NOMO-1 (cell line): Measurements from ENCODE around the gene ARAF.
"Not testable (repeated sequence)": the region's sequence is repeated elsewhere in the genome, so short reads cannot be mapped to it uniquely, and the experiment has no call there.

Experiments used
- DNase-seq, 2 experiments: peaks; one replicate each; lab custom pipeline; 2025; ENCODE audit not compliant: unreplicated experiment in 2 of 2; lab: John Stamatoyannopoulos, UW

The ARAF gene

GRCh38 chrX:47584714-47585113 lies 23.7 kb downstream of the ARAF start:
- no peak for DNase-seq

- DNase-seq: no peak
Measured at GRCh38 chrX:47585273-47585672, 24.3 kb downstream of the ARAF start.

GRCh38 chrX:47586043-47586787 lies 25.2 kb downstream of the ARAF start:
- no peak for DNase-seq

- no peak for DNase-seq
Measured at GRCh38 chrX:47587091-47587891, 26.3 kb downstream of the ARAF start.

GRCh38 chrX:47587906-47588735 lies 27.1 kb downstream of the ARAF start:
- no peak for DNase-seq

GRCh38 chrX:47590984-47591383 lies 30.0 kb downstream of the ARAF start:
- DNase-seq: no peak

- DNase-seq: no peak
Measured at GRCh38 chrX:47593522-47593921, 32.5 kb downstream of the ARAF start.

- no peak for DNase-seq
Measured at GRCh38 chrX:47595716-47596251, 34.8 kb downstream of the ARAF start.

- no peak for DNase-seq
Measured at GRCh38 chrX:47596256-47596655, 35.3 kb downstream of the ARAF start.

- DNase-seq: no peak
Measured at GRCh38 chrX:47597222-47597621, 36.2 kb downstream of the ARAF start.

- not testable (repeated sequence) for DNase-seq
Measured at GRCh38 chrX:47603125-47603524, 42.1 kb downstream of the ARAF start.

GRCh38 chrX:47605024-47605423 lies 44.0 kb downstream of the ARAF start:
- no peak for DNase-seq

- no peak for DNase-seq
Measured at GRCh38 chrX:47607091-47607490, 46.1 kb downstream of the ARAF start.

GRCh38 chrX:47608130-47608810 lies 47.3 kb downstream of the ARAF start:
- no peak for DNase-seq

- DNase-seq: no peak
Measured at GRCh38 chrX:47610511-47610910, 49.5 kb downstream of the ARAF start.

GRCh38 chrX:47611489-47611888 lies 50.5 kb downstream of the ARAF start:
- DNase-seq: no peak

- no peak for DNase-seq
Measured at GRCh38 chrX:47611926-47612325, 50.9 kb downstream of the ARAF start.

- DNase-seq: no peak
Measured at GRCh38 chrX:47612418-47612817, 51.4 kb downstream of the ARAF start.

GRCh38 chrX:47613082-47613481 lies 52.1 kb downstream of the ARAF start:
- DNase-seq: no peak

- DNase-seq: no peak
Measured at GRCh38 chrX:47614618-47615017, 53.6 kb downstream of the ARAF start.
